GM13976 (cell line): ENCODE results near the gene MYRIP.

ENCODE experiments used
- DNase-seq: peaks from one replicate; pipeline ENCODE4 v3.0.0; 2012; ENCODE audit warnings: low spot score
- in situ Hi-C: fragments of 300-500 bp; cut with MboI; formaldehyde crosslinking; loops from one replicate; pipeline ENCODE4 v1.12.0; 2022; ENCODE audit warnings: low sequenced_read_pairs, mixed read lengths, inconsistent platforms; ENCODE audit not compliant: unreplicated experiment
- TF ChIP-seq, protein P1 (sequence below): IDR thresholded peaks from 2 replicates; pipeline ENCODE4 v1.5.1; 2012; ENCODE audit warnings: borderline replicate concordance, mild to moderate bottlenecking; ENCODE audit not compliant: insufficient read depth; ENCODE audit errors: extremely low read depth, missing control alignments, control extremely low read depth

Gene MYRIP

DNA sequence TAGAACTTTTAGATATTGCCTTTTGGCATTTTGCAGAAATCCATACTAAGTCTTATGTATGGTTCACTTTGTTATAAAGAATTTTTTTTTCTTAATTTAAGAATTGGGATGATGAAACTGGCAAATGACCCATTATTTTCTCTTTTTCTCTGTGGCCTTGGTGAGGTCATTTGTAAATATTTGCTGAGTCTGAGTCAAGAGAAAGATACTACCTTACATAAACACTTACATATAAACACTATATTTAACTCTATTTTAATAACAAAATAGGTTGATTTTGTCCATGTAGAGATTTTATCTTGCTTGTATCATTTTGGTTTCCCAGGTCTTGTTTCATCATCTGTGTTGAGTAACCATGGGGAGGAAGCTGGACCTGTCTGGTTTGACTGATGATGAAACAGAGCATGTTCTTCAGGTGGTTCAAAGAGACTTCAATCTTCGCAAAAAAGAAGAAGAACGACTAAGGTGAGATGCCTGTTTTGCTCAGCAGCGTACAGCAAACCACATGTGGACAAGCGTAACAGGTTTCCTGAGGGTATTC lies 91.1 kb downstream of the MYRIP start:
- no peak for DNase-seq
- in situ Hi-C loops = no loop called here
- TF ChIP-seq, protein P1, sequence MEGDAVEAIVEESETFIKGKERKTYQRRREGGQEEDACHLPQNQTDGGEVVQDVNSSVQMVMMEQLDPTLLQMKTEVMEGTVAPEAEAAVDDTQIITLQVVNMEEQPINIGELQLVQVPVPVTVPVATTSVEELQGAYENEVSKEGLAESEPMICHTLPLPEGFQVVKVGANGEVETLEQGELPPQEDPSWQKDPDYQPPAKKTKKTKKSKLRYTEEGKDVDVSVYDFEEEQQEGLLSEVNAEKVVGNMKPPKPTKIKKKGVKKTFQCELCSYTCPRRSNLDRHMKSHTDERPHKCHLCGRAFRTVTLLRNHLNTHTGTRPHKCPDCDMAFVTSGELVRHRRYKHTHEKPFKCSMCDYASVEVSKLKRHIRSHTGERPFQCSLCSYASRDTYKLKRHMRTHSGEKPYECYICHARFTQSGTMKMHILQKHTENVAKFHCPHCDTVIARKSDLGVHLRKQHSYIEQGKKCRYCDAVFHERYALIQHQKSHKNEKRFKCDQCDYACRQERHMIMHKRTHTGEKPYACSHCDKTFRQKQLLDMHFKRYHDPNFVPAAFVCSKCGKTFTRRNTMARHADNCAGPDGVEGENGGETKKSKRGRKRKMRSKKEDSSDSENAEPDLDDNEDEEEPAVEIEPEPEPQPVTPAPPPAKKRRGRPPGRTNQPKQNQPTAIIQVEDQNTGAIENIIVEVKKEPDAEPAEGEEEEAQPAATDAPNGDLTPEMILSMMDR = no peak

DNA sequence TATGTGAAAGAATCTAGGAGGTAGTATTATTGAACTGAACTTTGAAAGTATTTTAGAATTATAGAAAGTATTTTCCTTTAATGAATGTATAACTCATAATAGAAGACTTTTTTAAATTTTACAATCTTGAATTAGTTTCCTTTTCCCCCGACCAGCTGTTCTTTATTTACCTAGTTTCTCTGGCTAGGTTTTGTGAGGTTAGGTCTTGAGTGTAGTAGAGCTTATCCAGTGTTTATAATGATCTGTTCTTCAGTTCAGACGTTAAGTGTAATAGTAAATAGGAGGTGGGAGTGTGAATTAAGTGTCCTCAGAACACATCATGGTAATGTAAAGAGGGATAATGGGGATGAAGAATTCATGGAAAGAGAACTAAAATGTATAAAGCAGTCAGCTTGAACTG lies 93.8 kb downstream of the MYRIP start:
- TF ChIP-seq, protein P1 = no peak
- no peak for DNase-seq
- in situ Hi-C loops = no loop called here

DNA sequence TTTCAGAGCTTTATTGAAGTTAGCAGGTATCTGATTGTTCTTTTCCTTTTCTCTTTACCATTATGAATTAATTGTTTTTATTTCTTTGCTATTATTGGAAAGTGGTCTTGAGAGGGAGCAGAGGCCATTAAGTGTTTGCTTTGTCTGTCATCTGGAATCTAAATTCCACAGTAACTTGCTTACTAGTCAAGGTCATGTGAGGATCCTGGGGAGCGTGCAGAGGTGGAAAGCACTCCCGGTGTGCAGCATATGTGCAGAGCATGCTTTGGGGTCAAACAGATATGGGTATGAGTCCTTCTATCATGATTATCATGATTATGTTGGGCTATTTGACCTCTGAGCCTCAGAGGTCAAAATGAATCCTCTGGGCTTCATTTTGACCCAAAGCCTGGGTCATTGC lies 96.4 kb downstream of the MYRIP start:
- DNase-seq = no peak
- in situ Hi-C loops = no loop called here
- TF ChIP-seq, protein P1 = no peak

DNA sequence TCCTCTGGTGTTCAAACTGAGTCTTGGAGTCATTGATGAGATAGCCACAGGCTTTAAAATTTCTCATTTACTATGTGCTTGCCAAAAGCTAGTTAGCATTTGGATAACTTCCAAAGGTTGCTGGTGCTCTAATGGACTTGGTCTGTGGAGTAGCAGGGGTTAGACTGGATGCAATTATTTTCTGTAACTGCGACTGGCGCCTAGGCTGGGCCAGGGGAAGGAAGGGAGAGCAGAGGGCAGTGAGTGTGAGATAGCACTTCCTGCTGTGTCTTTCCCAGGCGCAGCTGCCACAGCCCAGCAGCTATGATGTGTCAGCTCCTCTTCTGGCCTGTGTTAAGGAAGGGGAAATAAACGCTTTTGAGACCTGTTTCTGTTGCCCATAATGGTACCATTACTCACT lies 98.6 kb downstream of the MYRIP start:
- TF ChIP-seq, protein P1 = no peak
- DNase-seq = no peak
- in situ Hi-C loops = no loop called here

DNA sequence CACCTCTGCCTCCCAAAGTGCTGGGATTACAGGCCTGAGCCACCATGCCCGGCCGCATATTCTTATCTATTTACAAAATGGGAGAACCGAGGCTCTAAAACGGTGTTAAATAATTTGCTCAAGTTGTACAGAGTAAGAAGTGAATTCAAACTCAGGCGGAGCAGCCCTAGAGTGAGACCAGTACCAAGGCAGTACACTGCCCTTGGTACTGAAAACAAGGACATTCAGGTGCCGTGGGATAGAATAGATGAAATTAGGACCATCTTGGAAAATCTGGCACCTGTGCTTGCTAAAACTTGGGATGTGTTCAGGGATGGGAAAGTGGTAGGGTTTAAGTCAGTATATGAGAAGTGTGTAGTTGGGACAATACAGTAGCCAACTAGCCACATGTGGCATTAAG lies 100.7 kb downstream of the MYRIP start:
- in situ Hi-C loops = no loop called here
- TF ChIP-seq, protein P1 = no peak
- no peak for DNase-seq

DNA sequence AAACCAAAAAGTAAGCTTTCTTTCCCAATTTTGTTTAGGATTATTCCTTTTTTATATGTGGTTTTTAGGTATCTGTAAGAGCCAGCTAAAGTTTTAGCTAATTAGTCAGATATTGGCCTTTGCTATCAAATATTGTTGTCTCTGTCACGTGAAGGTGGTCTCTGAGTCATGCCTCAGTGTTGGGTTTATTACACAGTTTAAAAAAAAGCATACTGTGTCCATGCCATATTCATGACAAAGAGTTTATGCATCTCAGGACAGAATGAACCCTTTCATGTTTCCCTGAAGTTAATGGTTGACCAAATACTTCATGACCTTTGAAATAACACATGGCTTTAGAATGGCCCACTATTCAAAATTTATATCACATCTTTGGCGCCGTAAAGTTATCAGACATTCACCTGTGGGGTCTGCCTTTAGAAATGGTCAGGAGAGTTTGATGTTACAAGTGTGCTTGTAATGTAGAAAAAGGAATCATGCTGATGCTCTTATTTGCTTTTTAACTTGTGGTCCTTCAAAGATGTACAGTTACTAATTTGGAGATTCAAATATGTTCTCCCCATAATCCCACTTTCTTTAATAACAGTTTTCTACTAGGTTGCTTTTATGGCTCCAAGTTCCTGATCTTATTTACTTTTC lies 101.5 kb downstream of the MYRIP start:
- no peak for DNase-seq
- in situ Hi-C loops = no loop called here
- TF ChIP-seq, protein P1 = no peak
